Prostate gland (tissue), 2 donors: ENCODE data around the gene SSTR3.

ENCODE experiments used
- POLR2AphosphoS5 ChIP-seq: sonication (generic); formaldehyde crosslinking; IDR thresholded peaks from one replicate; pipeline ENCODE4 v1.6.1; 2017; ENCODE audit warnings: antibody characterized with exemption
- TF ChIP-seq, protein P1 (sequence below), 4 experiments: fragments of 200-600 bp in 2 of 4; fragments of 450-650 bp in 2 of 4; sonication (generic) in 2 of 4; IDR thresholded peaks; 1 replicate in 3 of 4; 2 replicates in 1 of 4; pipeline ENCODE4 v1.5.1; 2016 to 2019; ENCODE audit warnings: antibody characterized with exemption in 4 of 4, mild to moderate bottlenecking in 2 of 4, moderate library complexity in 2 of 4

DNA sequence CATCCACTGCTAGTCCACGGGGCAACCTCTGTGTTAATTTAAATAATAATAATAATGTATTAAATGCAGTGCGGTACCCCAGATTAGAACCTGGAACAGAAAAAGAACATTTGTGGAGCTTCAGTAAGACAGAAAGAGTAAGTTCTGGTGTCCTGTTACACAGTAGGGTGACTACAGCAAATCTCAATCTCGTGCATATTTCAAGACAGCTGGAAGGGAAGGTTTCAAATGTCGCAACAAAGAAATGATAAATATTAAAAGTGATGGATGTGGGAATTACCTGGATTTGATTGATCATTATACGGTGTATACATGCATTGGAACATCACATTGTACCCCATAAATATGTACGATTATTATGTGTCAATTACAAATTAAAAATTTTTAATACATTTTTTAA lies 33.5 kb upstream of the SSTR3 start:
- TF ChIP-seq, protein P1, sequence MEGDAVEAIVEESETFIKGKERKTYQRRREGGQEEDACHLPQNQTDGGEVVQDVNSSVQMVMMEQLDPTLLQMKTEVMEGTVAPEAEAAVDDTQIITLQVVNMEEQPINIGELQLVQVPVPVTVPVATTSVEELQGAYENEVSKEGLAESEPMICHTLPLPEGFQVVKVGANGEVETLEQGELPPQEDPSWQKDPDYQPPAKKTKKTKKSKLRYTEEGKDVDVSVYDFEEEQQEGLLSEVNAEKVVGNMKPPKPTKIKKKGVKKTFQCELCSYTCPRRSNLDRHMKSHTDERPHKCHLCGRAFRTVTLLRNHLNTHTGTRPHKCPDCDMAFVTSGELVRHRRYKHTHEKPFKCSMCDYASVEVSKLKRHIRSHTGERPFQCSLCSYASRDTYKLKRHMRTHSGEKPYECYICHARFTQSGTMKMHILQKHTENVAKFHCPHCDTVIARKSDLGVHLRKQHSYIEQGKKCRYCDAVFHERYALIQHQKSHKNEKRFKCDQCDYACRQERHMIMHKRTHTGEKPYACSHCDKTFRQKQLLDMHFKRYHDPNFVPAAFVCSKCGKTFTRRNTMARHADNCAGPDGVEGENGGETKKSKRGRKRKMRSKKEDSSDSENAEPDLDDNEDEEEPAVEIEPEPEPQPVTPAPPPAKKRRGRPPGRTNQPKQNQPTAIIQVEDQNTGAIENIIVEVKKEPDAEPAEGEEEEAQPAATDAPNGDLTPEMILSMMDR (IDR thresholded peaks at IDR 0.05): no peak
- no peak for TF ChIP-seq POLR2AphosphoS5
